ENCODE data around the gene EPG5.

GRCh38 chr18:45998244-45998643, 31.1 kb upstream of the EPG5 start:
- TF ChIP-seq BACH2 (CRISPR knock-in tag; IDR thresholded peaks at IDR 0.05; ENCODE audit: borderline replicate concordance) (no peak), RARB (CRISPR knock-in tag; IDR thresholded peaks at IDR 0.05) (no peak), ESRRG (CRISPR knock-in tag; IDR thresholded peaks at IDR 0.05) (no peak), ZFP30 (CRISPR knock-in tag; IDR thresholded peaks at IDR 0.05) (no peak), GLIS3 (CRISPR knock-in tag; IDR thresholded peaks at IDR 0.05) (no peak), ZFP3 (CRISPR knock-in tag; IDR thresholded peaks at IDR 0.05) (no peak), ARNTL (CRISPR knock-in tag; IDR thresholded peaks at IDR 0.05; ENCODE audit: borderline replicate concordance, low read depth) (no peak)
- TF ChIP-seq, protein P1, sequence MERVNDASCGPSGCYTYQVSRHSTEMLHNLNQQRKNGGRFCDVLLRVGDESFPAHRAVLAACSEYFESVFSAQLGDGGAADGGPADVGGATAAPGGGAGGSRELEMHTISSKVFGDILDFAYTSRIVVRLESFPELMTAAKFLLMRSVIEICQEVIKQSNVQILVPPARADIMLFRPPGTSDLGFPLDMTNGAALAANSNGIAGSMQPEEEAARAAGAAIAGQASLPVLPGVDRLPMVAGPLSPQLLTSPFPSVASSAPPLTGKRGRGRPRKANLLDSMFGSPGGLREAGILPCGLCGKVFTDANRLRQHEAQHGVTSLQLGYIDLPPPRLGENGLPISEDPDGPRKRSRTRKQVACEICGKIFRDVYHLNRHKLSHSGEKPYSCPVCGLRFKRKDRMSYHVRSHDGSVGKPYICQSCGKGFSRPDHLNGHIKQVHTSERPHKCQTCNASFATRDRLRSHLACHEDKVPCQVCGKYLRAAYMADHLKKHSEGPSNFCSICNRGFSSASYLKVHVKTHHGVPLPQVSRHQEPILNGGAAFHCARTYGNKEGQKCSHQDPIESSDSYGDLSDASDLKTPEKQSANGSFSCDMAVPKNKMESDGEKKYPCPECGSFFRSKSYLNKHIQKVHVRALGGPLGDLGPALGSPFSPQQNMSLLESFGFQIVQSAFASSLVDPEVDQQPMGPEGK (CRISPR knock-in tag; IDR thresholded peaks at IDR 0.05; ENCODE audit: borderline replicate concordance) = no peak

Data from SK-N-SH treated with all-trans-retinoic acid at 6 μM for 48 hours (cell line).